ENCODE measurements around the gene ARRB1. TPM values are rescaled to one million over a fixed set of nuclear protein-coding genes. Genes with fewer than 3 reads are reported as not detected.

ARRB1 gene
- total and polyA plus RNA-seq, 10 of the 15 experiments (the other 5 are each of a cell fraction or from before 2014, with no cell fraction given) = 0.39 to 12.9 (median 1.7) TPM

GRCh38 chr11:75241036-75241905 lies 110.2 kb downstream of the ARRB1 start:
- no peak overlapping the region for H3K9ac ChIP-seq (ENCODE audit: control insufficient read depth, insufficient read depth, low read length)
- peak overlapping the region; percentile 33; the same call in 1 of the 2 replicates for H3K4me2 ChIP-seq (ENCODE audit: control insufficient read depth, insufficient read depth)
- no TSS peak for BruUV-seq (replicated peaks)
- RAD21 ChIA-PET (ENCODE audit: unreplicated experiment) = interaction anchor here (0.9 to 1.5 kb wide), 3 partner anchors 36 to 218 kb away, joined by 3 to 4 read pairs (median 3); no protein-coding TSS in a partner anchor
- H3K27me3 ChIP-seq (replicated peaks in 1 of 2; ENCODE audit: control insufficient read depth in 2 of 2, insufficient read depth in 2 of 2, low read length in 1 of 2) = peaks cover 6 to 20% of the 10 kb centered on the region in 2 experiments
- POLR2A ChIA-PET = no interaction called here
- in situ Hi-C loops (cut with MboI) = no loop called here
- H3K4me1 ChIP-seq (ENCODE audit: control insufficient read depth, insufficient read depth, low read length) = no peaks in the 10 kb centered on the region; the same call in 1 of the 2 replicates
- SMC1A ChIA-PET (ENCODE audit: uncharacterized antibody, unreplicated experiment) = no interaction called here
- H3K9me3 ChIP-seq (replicated peaks; ENCODE audit: control insufficient read depth, insufficient read depth, low read length) = no peaks in the 10 kb centered on the region
- CTCF ChIA-PET = interaction anchor here (1.1 to 2.0 kb wide), 8 partner anchors 10 to 218 kb away, joined by 3 to 9 read pairs (median 6); no protein-coding TSS in a partner anchor
- no peaks in the 10 kb centered on the region for H3K36me3 ChIP-seq (ENCODE audit: control insufficient read depth in 2 of 2, insufficient read depth in 2 of 2, low read length in 1 of 2)
- ATAC-seq = peak; percentile 99
- no peaks in the 10 kb centered on the region for H4K20me1 ChIP-seq (ENCODE audit: control insufficient read depth, insufficient read depth)
- no peak for DNase-seq (ENCODE audit: low read depth, low spot score)
- H3K27ac ChIP-seq (ENCODE audit: control insufficient read depth, insufficient read depth) = no peak overlapping the region
- peak overlapping the region; percentile 47; the same call in 1 of the 2 replicates for H3K4me3 ChIP-seq
- WGBS (ENCODE audit: insufficient coverage, insufficient replicate concordance, low lambda C conversion rate, missing lambda C conversion rate) = 9% methylated on average over 92 of the region's 140 CpGs
- intact Hi-C loops (cut with micrococcal nuclease; ENCODE audit: unreplicated experiment) = no loop called here
- FAIRE-seq = no peak
- peak overlapping the region; percentile 65 for H2AFZ ChIP-seq (ENCODE audit: control insufficient read depth, low read depth, low read length)
- no peaks in the 10 kb centered on the region for H3K79me2 ChIP-seq (ENCODE audit: control insufficient read depth, insufficient read depth, low read length)
- no peak for TF ChIP-seq CREB1 (IDR thresholded peaks at IDR 0.05; ENCODE audit: low read depth)
- no peak for TF ChIP-seq TCF7 (IDR thresholded peaks at IDR 0.05; ENCODE audit: borderline replicate concordance)
- no peak for TF ChIP-seq HCFC1 (IDR thresholded peaks at IDR 0.05; ENCODE audit: low read length)
- TF ChIP-seq REST (IDR thresholded peaks at IDR 0.05; ENCODE audit: low read depth, low read length) = no peak
- TF ChIP-seq MXI1 (IDR thresholded peaks at IDR 0.05; ENCODE audit: low read depth, low read length) = peak; percentile 49; the same call in 1 of the 2 replicates
- no peak for TF ChIP-seq STAT3 (IDR thresholded peaks at IDR 0.05; ENCODE audit: low read depth, low read length)
- no peak for TF ChIP-seq ZZZ3 (IDR thresholded peaks at IDR 0.05; ENCODE audit: control insufficient read depth, insufficient read length, low read depth)
- TF ChIP-seq RBBP5 (conservative IDR thresholded peaks at IDR 0.05) = no peak
- no peak for TF ChIP-seq HDAC2 (IDR thresholded peaks at IDR 0.05)
- TF ChIP-seq PML (IDR thresholded peaks at IDR 0.05; ENCODE audit: low read length) = no peak
- no peak for TF ChIP-seq RB1 (IDR thresholded peaks at IDR 0.05; ENCODE audit: borderline replicate concordance)
- no peak for TF ChIP-seq POLR2AphosphoS2 (IDR thresholded peaks at IDR 0.05; ENCODE audit: low read depth, low read length)
- no peak for TF ChIP-seq TARDBP (IDR thresholded peaks at IDR 0.05; ENCODE audit: borderline replicate concordance)
- no peak for TF ChIP-seq RCOR1 (conservative IDR thresholded peaks at IDR 0.05; ENCODE audit: low read depth, low read length)
- TF ChIP-seq SMAD5 (IDR thresholded peaks at IDR 0.05; ENCODE audit: low read depth) = no peak
- no peak for TF ChIP-seq HDGF (IDR thresholded peaks at IDR 0.05)
- no peak for TF ChIP-seq SRF (IDR thresholded peaks at IDR 0.05; ENCODE audit: low read depth in 2 of 2, low read length in 2 of 2)
- TF ChIP-seq IKZF1 (conservative IDR thresholded peaks at IDR 0.05) = peak; percentile 65
- 0 out of 2 replicates have a peak, but pooled peaks have one; percentile 23 for TF ChIP-seq DPF2 (IDR thresholded peaks at IDR 0.05)
- TF ChIP-seq, protein P1, sequence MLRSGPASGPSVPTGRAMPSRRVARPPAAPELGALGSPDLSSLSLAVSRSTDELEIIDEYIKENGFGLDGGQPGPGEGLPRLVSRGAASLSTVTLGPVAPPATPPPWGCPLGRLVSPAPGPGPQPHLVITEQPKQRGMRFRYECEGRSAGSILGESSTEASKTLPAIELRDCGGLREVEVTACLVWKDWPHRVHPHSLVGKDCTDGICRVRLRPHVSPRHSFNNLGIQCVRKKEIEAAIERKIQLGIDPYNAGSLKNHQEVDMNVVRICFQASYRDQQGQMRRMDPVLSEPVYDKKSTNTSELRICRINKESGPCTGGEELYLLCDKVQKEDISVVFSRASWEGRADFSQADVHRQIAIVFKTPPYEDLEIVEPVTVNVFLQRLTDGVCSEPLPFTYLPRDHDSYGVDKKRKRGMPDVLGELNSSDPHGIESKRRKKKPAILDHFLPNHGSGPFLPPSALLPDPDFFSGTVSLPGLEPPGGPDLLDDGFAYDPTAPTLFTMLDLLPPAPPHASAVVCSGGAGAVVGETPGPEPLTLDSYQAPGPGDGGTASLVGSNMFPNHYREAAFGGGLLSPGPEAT (IDR thresholded peaks at IDR 0.05; ENCODE audit: low read depth) = no peak
- peak; percentile 42 for TF ChIP-seq NRF1 (conservative IDR thresholded peaks at IDR 0.05; ENCODE audit: low read depth, low read length)
- TF ChIP-seq SMARCA5 (IDR thresholded peaks at IDR 0.05) = peak; percentile 86; the same call in 1 of the 2 replicates

Measured in GM12878 (cell line).